GM12874 (cell line): Measurements from ENCODE around the gene MUCL3.

Experiments used
- CTCF ChIP-seq: IDR thresholded peaks from 2 replicates; pipeline ENCODE4 v1.5.1; 2011; ENCODE audit warnings: low read depth, mild to moderate bottlenecking, control low read depth, low read length, moderate library complexity; ENCODE audit not compliant: insufficient read depth

Gene MUCL3

GRCh38 chr6:30951907-30952469 lies 11.2 kb downstream of the MUCL3 start:
- TF ChIP-seq CTCF, result no peak

GRCh38 chr6:30954631-30955366 lies 14.0 kb downstream of the MUCL3 start:
- no peak for TF ChIP-seq CTCF

GRCh38 chr6:30955367-30956042 lies 14.7 kb downstream of the MUCL3 start:
- no peak for TF ChIP-seq CTCF

- no peak for TF ChIP-seq CTCF
These were observed 16.9 kb downstream of the MUCL3 start for GRCh38 chr6:30957716-30958115.

- no peak for TF ChIP-seq CTCF
These were observed 20.3 kb downstream of the MUCL3 start for GRCh38 chr6:30960907-30961673.

GRCh38 chr6:30962716-30963115 lies 21.9 kb downstream of the MUCL3 start:
- TF ChIP-seq CTCF, result no peak

- no peak for TF ChIP-seq CTCF
These were observed 22.9 kb downstream of the MUCL3 start for GRCh38 chr6:30963641-30964040.
